Measurements from ENCODE around the gene FKBP14.

- no peak for TF ChIP-seq SIN3A (conservative IDR thresholded peaks at IDR 0.05 in 1 of 2, IDR thresholded peaks at IDR 0.05 in 1 of 2; ENCODE audit: low read depth in 1 of 2, low read length in 2 of 2)
- TF ChIP-seq ZNF274 (IDR thresholded peaks at IDR 0.05; ENCODE audit: borderline replicate concordance, extremely low read depth, low read length): no peak
- TF ChIP-seq PHF8 (conservative IDR thresholded peaks at IDR 0.05; ENCODE audit: low read depth, low read length): no peak
- TF ChIP-seq CTCF (IDR thresholded peaks at IDR 0.05; ENCODE audit: control extremely low read depth in 1 of 3, insufficient read depth in 1 of 3, low read depth in 1 of 3, low read length in 3 of 3): no peak
- no peak for TF ChIP-seq SP2 (IDR thresholded peaks at IDR 0.05; ENCODE audit: low read length)
- no peak for TF ChIP-seq POLR2A (IDR thresholded peaks at IDR 0.05; ENCODE audit: control extremely low read depth in 1 of 2, low read depth in 2 of 2, low read length in 2 of 2)
- no peak for TF ChIP-seq TCF12 (IDR thresholded peaks at IDR 0.05; ENCODE audit: low read depth, low read length)
- no peak for TF ChIP-seq RNF2 (IDR thresholded peaks at IDR 0.05; ENCODE audit: borderline replicate concordance, low read depth, low read length, missing control alignments, poor library complexity, severe bottlenecking)
- no peak for TF ChIP-seq EP300 (IDR thresholded peaks at IDR 0.05; ENCODE audit: borderline replicate concordance in 1 of 2, low read depth in 2 of 2, low read length in 2 of 2)
These were observed 42.8 kb upstream of the FKBP14 start for GRCh38 chr7:30069096-30069867.

All from H1 (cell line).